Neutrophil (primary cell): ENCODE measurements around the gene USP6NL.
"Not testable (repeated sequence)": the region's sequence is repeated elsewhere in the genome, so short reads cannot be mapped to it uniquely, and the experiment has no call there.

Experiments
- H3K27ac ChIP-seq: fragments of 200-600 bp; sonication (generic); 2 replicates; pipeline ENCODE4 v1.5.1; 2016; ENCODE audit warnings: mild to moderate bottlenecking, moderate library complexity
- H3K27me3 ChIP-seq: fragments of 200-600 bp; sonication (generic); 2 replicates; pipeline ENCODE4 v1.6.0; 2016; ENCODE audit warnings: mild to moderate bottlenecking
- H3K36me3 ChIP-seq: fragments of 200-600 bp; sonication (generic); 2 replicates; pipeline ENCODE4 v1.5.1; 2017
- H3K4me1 ChIP-seq, 2 experiments: fragments of 200-600 bp in 1 of 2; sonication (generic) in 1 of 2; 1 replicate in 1 of 2; 2 replicates in 1 of 2; pipeline versions ENCODE4 v1.5.1 to v1.6.1; 2013 to 2016; ENCODE audit warnings: low read depth in 1 of 2, low read length in 1 of 2, mild to moderate bottlenecking in 1 of 2, moderate library complexity in 1 of 2; ENCODE audit not compliant: control insufficient read depth in 1 of 2, insufficient read depth in 1 of 2
- H3K4me3 ChIP-seq, 2 experiments: fragments of 200-600 bp in 1 of 2; sonication (generic) in 1 of 2; 1 replicate in 1 of 2; 2 replicates in 1 of 2; pipeline ENCODE4 v1.5.1; 2013 to 2016; ENCODE audit warnings: low read depth in 1 of 2, low read length in 1 of 2, mild to moderate bottlenecking in 1 of 2, moderate library complexity in 1 of 2
- H3K9me3 ChIP-seq: fragments of 200-600 bp; sonication (generic); 2 replicates; pipeline ENCODE4 v1.5.1; 2016
- CTCF ChIP-seq: fragments of 200-600 bp; sonication (generic); IDR thresholded peaks from 2 replicates; pipeline ENCODE4 v1.5.1; 2016; ENCODE audit warnings: antibody characterized with exemption

Gene USP6NL

GRCh38 chr10:11504566-11505285, 106.7 kb downstream of the USP6NL start:
- TF ChIP-seq CTCF: no peak
- no peaks in the 10 kb centered on the region for H3K36me3 ChIP-seq
- no peaks in the 10 kb centered on the region for H3K27me3 ChIP-seq
- H3K4me3 ChIP-seq: no peak overlapping the region
- H3K27ac ChIP-seq: no peak overlapping the region
- H3K9me3 ChIP-seq: no peaks in the 10 kb centered on the region
- no peaks in the 10 kb centered on the region for H3K4me1 ChIP-seq

GRCh38 chr10:11501600-11501999, 109.8 kb downstream of the USP6NL start:
- Histone ChIP-seq H3K27ac (no peak overlapping the region), H3K27me3 (no peaks in the 10 kb centered on the region), H3K9me3 (no peaks in the 10 kb centered on the region), H3K36me3 (no peaks in the 10 kb centered on the region), H3K4me3 (no peak overlapping the region), H3K4me1 (no peaks in the 10 kb centered on the region)
- TF ChIP-seq CTCF: no peak

- Histone ChIP-seq H3K27me3 (no peaks in the 10 kb centered on the region), H3K36me3 (no peaks in the 10 kb centered on the region), H3K9me3 (no peaks in the 10 kb centered on the region), H3K4me1 (no peaks in the 10 kb centered on the region), H3K27ac (no peak overlapping the region), H3K4me3 (no peak overlapping the region)
- no peak for TF ChIP-seq CTCF
Measured at GRCh38 chr10:11499425-11500071, 111.9 kb downstream of the USP6NL start.

- H3K36me3 ChIP-seq: no peaks in the 10 kb centered on the region
- H3K27me3 ChIP-seq: no peaks in the 10 kb centered on the region
- H3K4me1 ChIP-seq: no peaks in the 10 kb centered on the region
- H3K27ac ChIP-seq: no peak overlapping the region
- no peaks in the 10 kb centered on the region for H3K9me3 ChIP-seq
- TF ChIP-seq CTCF: no peak
- H3K4me3 ChIP-seq: no peak overlapping the region
Measured at GRCh38 chr10:11498399-11498798, 113.1 kb downstream of the USP6NL start.

- H3K4me3 ChIP-seq, H3K27ac ChIP-seq, H3K27me3 ChIP-seq, H3K9me3 ChIP-seq, H3K4me1 ChIP-seq: not testable (repeated sequence)
- peaks cover 10% of the 10 kb centered on the region for H3K36me3 ChIP-seq
Measured at GRCh38 chr10:11494923-11495322, 116.5 kb downstream of the USP6NL start.

- TF ChIP-seq CTCF: no peak
- Histone ChIP-seq H3K36me3 (peaks cover 10% of the 10 kb centered on the region), H3K27me3 (no peaks in the 10 kb centered on the region), H3K4me1 (no peaks in the 10 kb centered on the region), H3K9me3 (no peaks in the 10 kb centered on the region), H3K4me3 (no peak overlapping the region), H3K27ac (no peak overlapping the region)
Measured at GRCh38 chr10:11493646-11494045, 117.8 kb downstream of the USP6NL start.
